Activated naive CD8-positive, alpha-beta T cell treated with anti-CD3 and anti-CD28 coated beads for 36 hours (primary cell): ENCODE results near the gene SMCHD1. TPM values are rescaled to one million over a fixed set of nuclear protein-coding genes. Genes with fewer than 3 reads are reported as not detected.
"Not testable (repeated sequence)": the region's sequence is repeated elsewhere in the genome, so short reads cannot be mapped to it uniquely, and the experiment has no call there.

Source experiments
- DNase-seq: peaks from one replicate; pipeline ENCODE4 v3.0.0; 2021
- H3K27ac Mint-ChIP-seq: one replicate; pipeline ENCODE4 v1.8.0; 2022; ENCODE audit warnings: mild to moderate bottlenecking, moderate library complexity, mixed read lengths
- H3K27me3 Mint-ChIP-seq: one replicate; pipeline ENCODE4 v1.8.0; 2022; ENCODE audit warnings: mild to moderate bottlenecking, mixed read lengths
- H3K36me3 Mint-ChIP-seq: one replicate; pipeline ENCODE4 v1.8.0; 2021; ENCODE audit warnings: mild to moderate bottlenecking, mixed read lengths
- H3K4me1 Mint-ChIP-seq: one replicate; pipeline ENCODE4 v1.8.0; 2021; ENCODE audit warnings: mixed read lengths
- H3K4me3 Mint-ChIP-seq: one replicate; pipeline ENCODE4 v1.8.0; 2022; ENCODE audit warnings: mild to moderate bottlenecking, moderate library complexity, mixed read lengths
- H3K9me3 Mint-ChIP-seq: one replicate; pipeline ENCODE4 v1.8.0; 2022; ENCODE audit warnings: mixed read lengths
- total RNA-seq, 2 experiments: library from RNA; stranded (reverse); gene quantifications; one replicate each; pipeline ENCODE4 v1.2.3, GENCODE V29; 2021

SMCHD1 gene
- total RNA-seq, 2 experiments from 2014 or later = 85.1 to 97.2 TPM

- Mint-ChIP-seq H3K27me3 (no peaks in the 10 kb centered on the region), H3K4me3 (no peak overlapping the region), H3K36me3 (peaks cover 25% of the 10 kb centered on the region), H3K27ac (no peak overlapping the region), H3K4me1 (no peaks in the 10 kb centered on the region), H3K9me3 (peaks cover 12% of the 10 kb centered on the region)
- DNase-seq = no peak
Observed at GRCh38 chr18:2805970-2806943, 150.7 kb downstream of the SMCHD1 start.

DNA sequence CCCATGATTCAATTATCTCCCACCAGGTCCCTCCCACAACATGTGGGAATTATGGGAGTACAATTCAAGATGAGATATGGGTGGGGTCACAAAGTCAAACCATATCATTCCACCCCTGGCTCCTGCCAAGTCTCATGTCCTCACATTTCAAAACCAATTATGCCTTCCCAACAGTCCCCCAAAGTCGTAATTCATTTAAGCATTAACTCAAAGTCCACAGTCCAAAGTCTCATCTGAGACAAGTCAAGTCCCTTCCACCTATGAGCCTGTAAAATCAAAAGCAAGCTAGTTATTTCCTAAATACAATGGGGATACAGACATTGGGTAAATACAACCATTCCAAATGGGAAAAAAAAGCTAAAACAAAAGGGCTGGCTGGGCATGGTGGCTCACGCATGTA is 153.1 kb downstream of the SMCHD1 start:
- not testable (repeated sequence) for DNase-seq, H3K4me1 Mint-ChIP-seq, H3K27ac Mint-ChIP-seq

DNA sequence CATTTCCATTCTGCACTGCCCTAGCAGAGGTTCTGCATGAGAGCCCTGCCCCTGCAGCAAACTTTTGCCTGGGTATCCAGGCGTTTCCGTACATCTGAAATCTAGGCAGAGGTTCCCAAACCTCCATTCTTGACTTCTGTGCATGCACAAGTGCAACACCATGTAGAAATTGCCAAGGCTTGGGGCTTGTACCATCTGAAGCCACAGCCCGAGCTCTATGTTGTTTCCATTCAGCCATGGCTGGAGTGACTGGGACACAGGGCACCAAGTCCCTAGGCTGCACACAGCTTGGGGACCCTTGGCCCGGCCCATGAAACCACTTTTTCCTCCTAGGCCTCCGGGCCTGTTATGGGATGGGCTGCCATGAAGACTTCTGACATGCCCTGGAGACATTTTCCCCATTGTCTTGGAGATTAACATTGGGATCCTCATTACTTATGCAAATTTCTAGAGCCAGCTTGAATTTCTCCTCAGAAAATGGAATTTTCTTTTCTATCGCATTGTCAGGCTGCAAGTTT is 154.2 kb downstream of the SMCHD1 start:
- H3K27me3 Mint-ChIP-seq, H3K4me1 Mint-ChIP-seq, H3K27ac Mint-ChIP-seq, DNase-seq, H3K4me3 Mint-ChIP-seq: not testable (repeated sequence)
- Mint-ChIP-seq H3K36me3 (peaks cover 24% of the 10 kb centered on the region), H3K9me3 (peaks cover 36% of the 10 kb centered on the region)

More for the DNA sequence above, 153.1 kb downstream of the SMCHD1 start:
- Mint-ChIP-seq H3K9me3 (peaks cover 31% of the 10 kb centered on the region), H3K36me3 (peaks cover 26% of the 10 kb centered on the region)
- H3K4me3 Mint-ChIP-seq, H3K27me3 Mint-ChIP-seq: not testable (repeated sequence)

- H3K27me3 Mint-ChIP-seq = no peaks in the 10 kb centered on the region
- H3K9me3 Mint-ChIP-seq = peaks cover 45% of the 10 kb centered on the region
- DNase-seq = no peak
- no peaks in the 10 kb centered on the region for H3K4me1 Mint-ChIP-seq
- no peak overlapping the region for H3K27ac Mint-ChIP-seq
- peaks cover 26% of the 10 kb centered on the region for H3K36me3 Mint-ChIP-seq
- H3K4me3 Mint-ChIP-seq = no peak overlapping the region
Observed at GRCh38 chr18:2811416-2811815, 155.9 kb downstream of the SMCHD1 start.

- peaks cover 12% of the 10 kb centered on the region for H3K36me3 Mint-ChIP-seq
- no peaks in the 10 kb centered on the region for H3K4me1 Mint-ChIP-seq
- H3K27ac Mint-ChIP-seq = no peak overlapping the region
Observed at GRCh38 chr18:2814928-2815327, 159.4 kb downstream of the SMCHD1 start.

GRCh38 chr18:2818281-2818680 is 162.8 kb downstream of the SMCHD1 start:
- Mint-ChIP-seq H3K27me3 (no peaks in the 10 kb centered on the region), H3K36me3 (peaks cover 2% of the 10 kb centered on the region)

More at GRCh38 chr18:2814928-2815327, 159.4 kb downstream of the SMCHD1 start:
- no peak overlapping the region for H3K4me3 Mint-ChIP-seq
- H3K9me3 Mint-ChIP-seq = peaks cover 39% of the 10 kb centered on the region
- no peaks in the 10 kb centered on the region for H3K27me3 Mint-ChIP-seq
- no peak for DNase-seq

GRCh38 chr18:2821695-2822094 is 166.2 kb downstream of the SMCHD1 start:
- Mint-ChIP-seq H3K4me1 (no peaks in the 10 kb centered on the region), H3K4me3 (no peak overlapping the region), H3K27me3 (no peaks in the 10 kb centered on the region), H3K36me3 (no peaks in the 10 kb centered on the region), H3K27ac (no peak overlapping the region), H3K9me3 (peaks cover 5% of the 10 kb centered on the region)
- DNase-seq = no peak

More at GRCh38 chr18:2818281-2818680, 162.8 kb downstream of the SMCHD1 start:
- DNase-seq = no peak
- Mint-ChIP-seq H3K9me3 (peaks cover 18% of the 10 kb centered on the region), H3K4me3 (no peak overlapping the region), H3K4me1 (no peaks in the 10 kb centered on the region), H3K27ac (no peak overlapping the region)

DNA sequence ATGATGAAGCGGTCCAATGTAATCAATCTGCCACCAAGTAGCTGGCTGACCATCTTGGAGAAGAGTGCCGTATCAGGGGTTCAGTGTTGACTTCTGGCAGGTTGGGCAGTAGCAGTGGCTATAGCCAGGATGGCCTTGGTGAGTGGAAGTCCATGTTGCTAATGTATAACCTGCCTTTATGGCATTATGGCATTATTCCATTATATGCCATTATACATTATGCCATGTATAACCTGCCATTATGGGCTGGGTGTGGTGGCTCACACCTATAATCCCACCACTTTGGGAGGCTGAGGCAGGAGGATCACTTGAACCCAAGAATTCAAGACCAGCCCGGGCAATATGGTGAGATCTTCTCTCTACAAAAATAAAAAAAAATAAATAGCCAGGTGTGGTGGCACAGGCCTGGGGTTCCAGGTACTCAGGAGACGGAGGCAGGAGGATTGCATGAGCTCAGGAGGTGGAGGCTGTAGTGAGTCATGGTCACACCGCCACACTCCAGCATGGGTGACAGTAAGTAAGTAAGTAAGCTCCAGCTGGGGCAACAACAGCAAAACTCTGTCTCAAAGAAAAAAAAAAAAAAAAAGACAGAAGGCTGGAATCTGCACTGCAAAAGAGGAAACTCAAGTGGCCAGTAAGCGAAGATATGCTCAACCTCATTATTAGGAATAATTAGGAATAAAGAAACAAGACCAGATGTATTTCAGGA is 166.8 kb downstream of the SMCHD1 start:
- H3K27ac Mint-ChIP-seq = no peak overlapping the region
- no peaks in the 10 kb centered on the region for H3K27me3 Mint-ChIP-seq
- no peaks in the 10 kb centered on the region for H3K4me1 Mint-ChIP-seq
- no peak overlapping the region for H3K4me3 Mint-ChIP-seq
- DNase-seq = no peak
- peaks cover 5% of the 10 kb centered on the region for H3K9me3 Mint-ChIP-seq
- no peaks in the 10 kb centered on the region for H3K36me3 Mint-ChIP-seq

DNA sequence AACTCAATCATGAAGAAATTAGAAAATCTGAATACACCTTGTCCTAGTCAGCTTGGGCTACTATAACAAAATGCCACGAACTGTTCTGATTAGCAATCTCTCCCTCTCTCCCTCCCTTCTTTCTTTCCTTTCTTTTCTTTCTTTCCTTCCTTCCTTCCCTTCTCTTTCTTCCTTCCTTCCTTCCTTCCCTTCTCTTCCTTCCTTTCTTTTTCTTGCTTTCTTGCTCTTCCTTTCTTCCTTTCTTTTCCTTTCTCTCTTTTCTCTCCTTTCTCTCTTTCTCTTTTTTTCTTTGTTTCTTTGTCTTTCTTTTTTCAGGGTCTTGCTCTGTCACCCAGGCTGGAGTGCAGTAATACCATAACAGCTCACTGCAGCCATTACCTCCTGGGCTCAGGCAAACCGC is 167.7 kb downstream of the SMCHD1 start:
- no peaks in the 10 kb centered on the region for H3K27me3 Mint-ChIP-seq
- no peaks in the 10 kb centered on the region for H3K4me1 Mint-ChIP-seq
- H3K9me3 Mint-ChIP-seq = peaks cover 5% of the 10 kb centered on the region
- H3K4me3 Mint-ChIP-seq = no peak overlapping the region
- no peak overlapping the region for H3K27ac Mint-ChIP-seq
- no peaks in the 10 kb centered on the region for H3K36me3 Mint-ChIP-seq
- no peak for DNase-seq

GRCh38 chr18:2823966-2824365 is 168.4 kb downstream of the SMCHD1 start:
- Mint-ChIP-seq H3K4me3 (no peak overlapping the region), H3K36me3 (no peaks in the 10 kb centered on the region), H3K9me3 (peaks cover 5% of the 10 kb centered on the region), H3K4me1 (no peaks in the 10 kb centered on the region), H3K27ac (no peak overlapping the region), H3K27me3 (no peaks in the 10 kb centered on the region)
- no peak for DNase-seq

- H3K27me3 Mint-ChIP-seq = no peaks in the 10 kb centered on the region
- H3K4me1 Mint-ChIP-seq = no peaks in the 10 kb centered on the region
- peaks cover 5% of the 10 kb centered on the region for H3K9me3 Mint-ChIP-seq
- no peaks in the 10 kb centered on the region for H3K36me3 Mint-ChIP-seq
- H3K4me3 Mint-ChIP-seq = no peak overlapping the region
- DNase-seq = no peak
- no peak overlapping the region for H3K27ac Mint-ChIP-seq
Observed at GRCh38 chr18:2824865-2825264, 169.3 kb downstream of the SMCHD1 start.

DNA sequence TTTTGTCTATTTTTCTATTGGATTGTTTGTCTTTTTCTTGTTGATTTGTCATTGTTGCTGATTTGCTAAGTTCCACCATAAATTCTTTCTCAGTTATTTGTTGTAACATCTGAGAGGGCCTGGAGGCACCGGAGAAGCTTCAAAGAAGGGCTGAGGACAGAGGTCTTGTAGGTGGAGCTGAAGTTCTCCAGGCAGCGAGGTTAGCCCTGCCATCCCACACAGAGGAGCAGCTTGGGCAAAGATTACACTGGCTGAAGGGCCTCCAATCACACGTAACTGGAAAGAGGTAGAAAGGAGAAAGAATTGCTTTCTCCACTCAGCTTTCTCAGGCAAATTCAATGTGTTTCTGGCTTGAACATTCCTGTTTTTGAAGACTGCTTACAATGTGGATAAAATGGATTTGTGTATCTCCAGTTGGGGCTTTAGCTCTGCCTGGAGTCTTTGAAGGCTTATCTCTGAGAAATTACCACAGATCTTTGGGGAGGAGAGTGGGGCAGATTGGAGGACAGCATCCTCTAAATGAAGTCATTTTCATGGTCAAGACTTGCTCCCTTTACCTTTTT is 170.2 kb downstream of the SMCHD1 start:
- H3K4me1 Mint-ChIP-seq = no peaks in the 10 kb centered on the region

GRCh38 chr18:2826581-2826980 is 171.1 kb downstream of the SMCHD1 start:
- H3K4me1 Mint-ChIP-seq = no peaks in the 10 kb centered on the region
- no peak overlapping the region for H3K4me3 Mint-ChIP-seq
- no peaks in the 10 kb centered on the region for H3K27me3 Mint-ChIP-seq
- peaks cover 5% of the 10 kb centered on the region for H3K9me3 Mint-ChIP-seq
- no peak for DNase-seq
- H3K27ac Mint-ChIP-seq = no peak overlapping the region
- H3K36me3 Mint-ChIP-seq = no peaks in the 10 kb centered on the region

More for the DNA sequence above, 170.2 kb downstream of the SMCHD1 start:
- H3K9me3 Mint-ChIP-seq = peaks cover 5% of the 10 kb centered on the region
- DNase-seq = no peak
- no peaks in the 10 kb centered on the region for H3K27me3 Mint-ChIP-seq
- H3K27ac Mint-ChIP-seq = no peak overlapping the region
- no peaks in the 10 kb centered on the region for H3K36me3 Mint-ChIP-seq
- H3K4me3 Mint-ChIP-seq = no peak overlapping the region

DNA sequence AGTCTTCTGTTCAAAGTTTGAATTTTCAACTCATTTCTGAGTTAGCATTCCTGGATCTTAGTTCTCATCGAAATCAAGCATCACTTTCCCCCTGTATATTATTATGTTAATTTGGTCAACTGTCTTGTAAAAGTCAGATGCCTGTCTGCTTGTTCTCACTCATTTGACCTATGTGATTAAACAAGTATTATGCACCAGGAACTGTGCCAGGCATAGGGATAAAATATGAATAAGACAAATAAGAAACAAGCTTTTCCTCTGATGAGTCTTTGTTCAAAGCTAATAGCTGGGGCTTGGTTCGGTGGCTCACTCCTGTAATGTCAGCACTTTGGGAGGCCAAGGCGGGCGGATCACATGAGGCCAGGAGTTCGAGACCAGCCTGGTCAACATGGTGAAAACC is 171.5 kb downstream of the SMCHD1 start:
- no peaks in the 10 kb centered on the region for H3K36me3 Mint-ChIP-seq
- peaks cover 5% of the 10 kb centered on the region for H3K9me3 Mint-ChIP-seq
- H3K27ac Mint-ChIP-seq = no peak overlapping the region
- H3K4me1 Mint-ChIP-seq = no peaks in the 10 kb centered on the region
- no peak overlapping the region for H3K4me3 Mint-ChIP-seq
- H3K27me3 Mint-ChIP-seq = no peaks in the 10 kb centered on the region
- DNase-seq = no peak

DNA sequence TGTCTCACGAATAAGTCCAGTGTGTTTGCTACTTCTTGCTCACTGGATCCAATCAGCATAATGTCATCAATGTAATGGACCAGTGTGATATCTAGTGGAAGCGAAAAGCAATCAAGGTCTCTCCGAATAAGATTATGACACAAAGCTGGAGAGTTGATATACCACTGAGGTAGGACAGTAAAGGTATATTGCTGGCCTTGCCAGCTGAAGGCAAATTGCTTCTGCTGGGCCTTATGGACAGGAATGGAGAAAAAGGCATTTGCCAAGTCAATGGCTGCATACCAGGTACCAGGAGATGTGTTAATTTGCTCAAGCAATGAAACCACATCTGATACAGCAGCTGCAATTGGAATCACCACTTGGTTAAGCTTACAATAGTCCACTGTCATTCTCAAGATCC is 180.6 kb downstream of the SMCHD1 start:
- not testable (repeated sequence) for H3K36me3 Mint-ChIP-seq, H3K4me1 Mint-ChIP-seq, DNase-seq, H3K4me3 Mint-ChIP-seq, H3K27ac Mint-ChIP-seq, H3K9me3 Mint-ChIP-seq, H3K27me3 Mint-ChIP-seq
